Right ventricle myocardium inferior (tissue), 1 donor: Measurements from ENCODE around the gene CCT7. TPM values are rescaled to one million over a fixed set of nuclear protein-coding genes. Genes with fewer than 3 reads are reported as not detected.

Experiments
- total RNA-seq: library from RNA; stranded (reverse); fragmentation: NEBNext Ultra II Directional; extraction: Animal tissue kit (Norgen Biotek cat#: 25700); gene quantifications from one replicate; pipeline ENCODE4 v1.2.1, GENCODE V29; 2021
- donor health status: DM: no; HTN: yes; CAD: no; lungs with severe emphysema.

CCT7 gene
- total RNA-seq, 1 donor from 2014 or later = 212 TPM

Other genes starting within 250 kb of the CCT7 start
- gene SFXN5, start 162.6 kb upstream of the CCT7 start, total RNA-seq = 9.6 TPM
- gene RAB11FIP5, start 121.4 kb upstream of the CCT7 start, total RNA-seq = 19.0 TPM
- not detected for gene NOTO, start 31.7 kb upstream of the CCT7 start, total RNA-seq
- gene SMYD5, start 20.1 kb upstream of the CCT7 start, total RNA-seq = 16.8 TPM
- gene PRADC1, start 1.1 kb upstream of the CCT7 start, total RNA-seq = 88.3 TPM
- gene FBXO41, start 50.2 kb downstream of the CCT7 start, total RNA-seq = 0.87 TPM
- not detected for gene EGR4, start 59.2 kb downstream of the CCT7 start, total RNA-seq
- gene ALMS1, start 151.5 kb downstream of the CCT7 start, total RNA-seq = 7.9 TPM